HepG2 (cell line): ENCODE data around the gene ENTPD2. TPM values are rescaled to one million over a fixed set of nuclear protein-coding genes. Genes with fewer than 3 reads are reported as not detected.
A peak's percentile ranks its signal among the peaks of the same experiment; 100 is the strongest.

Experiments used
- ELF3 ChIP-seq: IDR thresholded peaks from 2 replicates; pipeline ENCODE4 v1.6.1; 2016; ENCODE audit warnings: missing genetic modification reagents, missing compliant biosample characterization
- JUND ChIP-seq: sonication (generic); formaldehyde crosslinking; IDR thresholded peaks from 2 replicates; pipeline ENCODE4 v1.8.0; 2022; ENCODE audit warnings: mild to moderate bottlenecking, missing genetic modification reagents
- KDM3A ChIP-seq: IDR thresholded peaks from 2 replicates; pipeline ENCODE4 v1.6.1; 2018; ENCODE audit warnings: low read depth, missing compliant biosample characterization
- KMT2A ChIP-seq: sonication (generic); formaldehyde crosslinking; IDR thresholded peaks from 2 replicates; pipeline ENCODE4 v1.4.0; 2020; ENCODE audit warnings: missing genetic modification reagents
- MAFK ChIP-seq, 2 experiments: IDR thresholded peaks in 1 of 2; conservative IDR thresholded peaks in 1 of 2; 2 replicates each; pipeline ENCODE4 v1.6.1; 2011; ENCODE audit warnings: improper control_type of control experiment in 2 of 2, low read length in 2 of 2
- MED1 ChIP-seq: sonication (generic); formaldehyde crosslinking; IDR thresholded peaks from 2 replicates; pipeline ENCODE4 v1.4.0; 2020; ENCODE audit warnings: missing genetic modification reagents
- MIER2 ChIP-seq: IDR thresholded peaks from 2 replicates; pipeline ENCODE4 v1.6.1; 2016; ENCODE audit warnings: missing biosample characterization, missing genetic modification reagents
- NONO ChIP-seq, 2 experiments: fragments of 450-650 bp in 1 of 2; sonication (generic) in 1 of 2; formaldehyde crosslinking in 1 of 2; IDR thresholded peaks in 1 of 2; conservative IDR thresholded peaks in 1 of 2; 2 replicates each; pipeline versions ENCODE4 v1.6.1 to v1.8.0; 2017 to 2022; ENCODE audit warnings: mild to moderate bottlenecking in 1 of 2, missing genetic modification reagents in 1 of 2, moderate library complexity in 1 of 2
- RFX3 ChIP-seq: IDR thresholded peaks from 2 replicates; pipeline ENCODE4 v1.6.1; 2016; ENCODE audit warnings: missing biosample characterization, missing genetic modification reagents
- ZNF549 ChIP-seq: sonication (generic); formaldehyde crosslinking; IDR thresholded peaks from 2 replicates; pipeline ENCODE4 v1.5.0; 2020; ENCODE audit warnings: missing genetic modification reagents
- ZNF792 ChIP-seq: IDR thresholded peaks from 2 replicates; pipeline ENCODE4 v1.6.1; 2016
- polyA plus RNA-seq, 8 experiments: library from polyadenylated mRNA; depleted of rRNA in 3 of 8; stranded (reverse) in 7 of 8; unstranded in 1 of 8; fragments of >200 nt; fragmentation: Illumina TruSeq in 4 of 8; extraction: Trizol in 4 of 8; gene quantifications; 2 replicates each; pipeline versions ENCODE4 v1.2.1 to v1.2.3, GENCODE V29; 2011 to 2016; ENCODE audit warnings: low read depth in 4 of 8, missing spikeins in 1 of 8, mixed read lengths in 1 of 8; ENCODE audit not compliant: insufficient read depth in 1 of 8
- total RNA-seq, 5 experiments: library from RNA; depleted of rRNA; stranded (reverse); fragments of >200 nt; fragmentation: Illumina TruSeq; extraction: Trizol; gene quantifications; 2 replicates each; pipeline ENCODE4 v1.2.3, GENCODE V29; 2016; ENCODE audit warnings: low read depth in 1 of 5
- TF ChIP-seq, protein P1 (sequence below): sonication (generic); formaldehyde crosslinking; IDR thresholded peaks from 2 replicates; pipeline ENCODE4 v1.5.1; 2020; ENCODE audit warnings: mild to moderate bottlenecking, missing genetic modification reagents, moderate library complexity
- TF ChIP-seq, protein P2 (sequence below): sonication (generic); formaldehyde crosslinking; IDR thresholded peaks from 2 replicates; pipeline ENCODE4 v1.4.0; 2020; ENCODE audit warnings: missing genetic modification reagents, borderline replicate concordance
- TF ChIP-seq, protein P3 (sequence below): sonication (generic); formaldehyde crosslinking; IDR thresholded peaks from 2 replicates; pipeline ENCODE4 v1.5.1; 2020; ENCODE audit warnings: missing genetic modification reagents, mild to moderate bottlenecking, borderline replicate concordance
- TF ChIP-seq, protein P4 (sequence below): sonication (generic); formaldehyde crosslinking; IDR thresholded peaks from 2 replicates; pipeline ENCODE4 v1.4.0; 2020; ENCODE audit warnings: missing genetic modification reagents, borderline replicate concordance

ENTPD2 gene
- total and polyA plus RNA-seq, 2 of the 13 experiments (the other 11 are each of a cell fraction or from before 2014, with no cell fraction given): 0.95 to 3.2 TPM

DNA sequence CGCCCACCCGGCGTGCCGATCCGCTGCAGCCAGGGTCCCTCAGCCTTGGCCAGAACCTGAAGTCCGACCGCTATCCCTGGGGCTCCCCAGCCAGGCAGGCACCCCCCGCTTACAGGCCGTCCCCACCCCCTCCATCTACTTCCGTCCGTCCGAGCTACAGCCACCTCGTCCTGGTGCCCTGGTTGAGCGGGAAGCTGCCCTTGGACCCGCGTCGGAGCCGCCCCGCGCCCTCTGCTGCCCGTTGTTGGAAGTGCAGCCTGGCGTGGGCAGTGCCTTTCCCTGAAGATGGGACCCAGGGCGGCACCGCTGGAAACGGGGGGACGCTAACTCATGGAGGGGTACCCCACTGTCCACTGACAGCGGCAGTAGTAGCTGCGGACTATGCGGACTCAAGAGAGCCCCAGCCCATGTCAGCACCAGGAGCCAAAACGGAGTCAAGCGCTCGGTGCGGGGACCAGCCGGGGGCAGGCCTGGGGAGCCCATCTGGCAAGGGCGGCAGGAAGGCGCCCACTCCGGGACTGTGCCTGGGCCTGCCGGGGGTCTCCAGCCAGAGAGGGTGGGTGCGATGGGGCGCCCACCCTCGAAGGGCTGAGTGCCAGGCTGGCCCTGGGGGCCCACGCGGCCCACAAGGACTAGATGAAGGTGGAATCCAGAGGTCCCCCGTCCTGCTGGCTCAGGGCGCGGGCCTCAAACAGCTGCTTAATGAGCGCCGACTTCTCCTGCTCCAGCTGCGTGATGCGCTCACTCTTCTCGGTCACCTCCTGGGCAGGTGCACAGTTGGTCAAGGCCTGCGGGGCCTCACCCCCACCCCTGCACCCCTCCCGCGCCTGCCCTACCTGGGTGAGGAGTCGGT, 10.4 kb upstream of the ENTPD2 start (continued):
- TF ChIP-seq MAFK (conservative IDR thresholded peaks at IDR 0.05 in 1 of 2, IDR thresholded peaks at IDR 0.05 in 1 of 2; ENCODE audit: low read length in 2 of 2) (no peak), ELF3 (CRISPR knock-in tag) (peak; percentile 54; the same call in 1 of the 2 replicates), NONO (IDR thresholded peaks at IDR 0.05) (no peak), NONO (CRISPR knock-in tag; conservative IDR thresholded peaks at IDR 0.05) (no peak; the same call in 1 of the 2 replicates), ZNF792 (peak; percentile 77; the same call in 1 of the 2 replicates), JUND (no peak), MIER2 (CRISPR knock-in tag) (peak; percentile 79), RFX3 (CRISPR knock-in tag) (no peak), ZNF549 (CRISPR knock-in tag) (no peak), KMT2A (no peak), MED1 (CRISPR knock-in tag) (peak; percentile 27; the same call in 1 of the 2 replicates), KDM3A (CRISPR knock-in tag) (peak; percentile 80; the same call in 1 of the 2 replicates)
- TF ChIP-seq, protein P1, sequence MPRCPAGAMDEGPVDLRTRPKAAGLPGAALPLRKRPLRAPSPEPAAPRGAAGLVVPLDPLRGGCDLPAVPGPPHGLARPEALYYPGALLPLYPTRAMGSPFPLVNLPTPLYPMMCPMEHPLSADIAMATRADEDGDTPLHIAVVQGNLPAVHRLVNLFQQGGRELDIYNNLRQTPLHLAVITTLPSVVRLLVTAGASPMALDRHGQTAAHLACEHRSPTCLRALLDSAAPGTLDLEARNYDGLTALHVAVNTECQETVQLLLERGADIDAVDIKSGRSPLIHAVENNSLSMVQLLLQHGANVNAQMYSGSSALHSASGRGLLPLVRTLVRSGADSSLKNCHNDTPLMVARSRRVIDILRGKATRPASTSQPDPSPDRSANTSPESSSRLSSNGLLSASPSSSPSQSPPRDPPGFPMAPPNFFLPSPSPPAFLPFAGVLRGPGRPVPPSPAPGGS (CRISPR knock-in tag): 0 out of 2 replicates have a peak, but pooled peaks have one; percentile 51
- TF ChIP-seq, protein P2, sequence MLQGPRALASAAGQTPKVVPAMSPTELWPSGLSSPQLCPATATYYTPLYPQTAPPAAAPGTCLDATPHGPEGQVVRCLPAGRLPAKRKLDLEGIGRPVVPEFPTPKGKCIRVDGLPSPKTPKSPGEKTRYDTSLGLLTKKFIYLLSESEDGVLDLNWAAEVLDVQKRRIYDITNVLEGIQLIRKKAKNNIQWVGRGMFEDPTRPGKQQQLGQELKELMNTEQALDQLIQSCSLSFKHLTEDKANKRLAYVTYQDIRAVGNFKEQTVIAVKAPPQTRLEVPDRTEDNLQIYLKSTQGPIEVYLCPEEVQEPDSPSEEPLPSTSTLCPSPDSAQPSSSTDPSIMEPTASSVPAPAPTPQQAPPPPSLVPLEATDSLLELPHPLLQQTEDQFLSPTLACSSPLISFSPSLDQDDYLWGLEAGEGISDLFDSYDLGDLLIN (CRISPR knock-in tag): no peak
- TF ChIP-seq, protein P3, sequence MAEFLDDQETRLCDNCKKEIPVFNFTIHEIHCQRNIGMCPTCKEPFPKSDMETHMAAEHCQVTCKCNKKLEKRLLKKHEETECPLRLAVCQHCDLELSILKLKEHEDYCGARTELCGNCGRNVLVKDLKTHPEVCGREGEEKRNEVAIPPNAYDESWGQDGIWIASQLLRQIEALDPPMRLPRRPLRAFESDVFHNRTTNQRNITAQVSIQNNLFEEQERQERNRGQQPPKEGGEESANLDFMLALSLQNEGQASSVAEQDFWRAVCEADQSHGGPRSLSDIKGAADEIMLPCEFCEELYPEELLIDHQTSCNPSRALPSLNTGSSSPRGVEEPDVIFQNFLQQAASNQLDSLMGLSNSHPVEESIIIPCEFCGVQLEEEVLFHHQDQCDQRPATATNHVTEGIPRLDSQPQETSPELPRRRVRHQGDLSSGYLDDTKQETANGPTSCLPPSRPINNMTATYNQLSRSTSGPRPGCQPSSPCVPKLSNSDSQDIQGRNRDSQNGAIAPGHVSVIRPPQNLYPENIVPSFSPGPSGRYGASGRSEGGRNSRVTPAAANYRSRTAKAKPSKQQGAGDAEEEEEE: no peak
- TF ChIP-seq, protein P4, sequence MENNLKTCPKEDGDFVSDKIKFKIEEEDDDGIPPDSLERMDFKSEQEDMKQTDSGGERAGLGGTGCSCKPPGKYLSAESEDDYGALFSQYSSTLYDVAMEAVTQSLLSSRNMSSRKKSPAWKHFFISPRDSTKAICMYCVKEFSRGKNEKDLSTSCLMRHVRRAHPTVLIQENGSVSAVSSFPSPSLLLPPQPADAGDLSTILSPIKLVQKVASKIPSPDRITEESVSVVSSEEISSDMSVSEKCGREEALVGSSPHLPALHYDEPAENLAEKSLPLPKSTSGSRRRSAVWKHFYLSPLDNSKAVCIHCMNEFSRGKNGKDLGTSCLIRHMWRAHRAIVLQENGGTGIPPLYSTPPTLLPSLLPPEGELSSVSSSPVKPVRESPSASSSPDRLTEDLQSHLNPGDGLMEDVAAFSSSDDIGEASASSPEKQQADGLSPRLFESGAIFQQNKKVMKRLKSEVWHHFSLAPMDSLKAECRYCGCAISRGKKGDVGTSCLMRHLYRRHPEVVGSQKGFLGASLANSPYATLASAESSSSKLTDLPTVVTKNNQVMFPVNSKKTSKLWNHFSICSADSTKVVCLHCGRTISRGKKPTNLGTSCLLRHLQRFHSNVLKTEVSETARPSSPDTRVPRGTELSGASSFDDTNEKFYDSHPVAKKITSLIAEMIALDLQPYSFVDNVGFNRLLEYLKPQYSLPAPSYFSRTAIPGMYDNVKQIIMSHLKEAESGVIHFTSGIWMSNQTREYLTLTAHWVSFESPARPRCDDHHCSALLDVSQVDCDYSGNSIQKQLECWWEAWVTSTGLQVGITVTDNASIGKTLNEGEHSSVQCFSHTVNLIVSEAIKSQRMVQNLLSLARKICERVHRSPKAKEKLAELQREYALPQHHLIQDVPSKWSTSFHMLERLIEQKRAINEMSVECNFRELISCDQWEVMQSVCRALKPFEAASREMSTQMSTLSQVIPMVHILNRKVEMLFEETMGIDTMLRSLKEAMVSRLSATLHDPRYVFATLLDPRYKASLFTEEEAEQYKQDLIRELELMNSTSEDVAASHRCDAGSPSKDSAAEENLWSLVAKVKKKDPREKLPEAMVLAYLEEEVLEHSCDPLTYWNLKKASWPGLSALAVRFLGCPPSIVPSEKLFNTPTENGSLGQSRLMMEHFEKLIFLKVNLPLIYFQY (CRISPR knock-in tag): no peak
